Choroid plexus epithelial cell (primary cell): Measurements from ENCODE around the gene GEMIN7.

Experiments used
- DNase-seq: peaks from one replicate; pipeline ENCODE4 v3.0.0-alpha.2; 2010; ENCODE audit warnings: low read depth
- H3K4me3 ChIP-seq: 2 replicates; pipeline ENCODE4 v1.5.1; 2011; ENCODE audit warnings: low read depth, mild to moderate bottlenecking, control low read depth, low read length, moderate library complexity
- CTCF ChIP-seq: conservative IDR thresholded peaks from 2 replicates; pipeline ENCODE4 v1.5.1; 2011; ENCODE audit warnings: low read depth, mild to moderate bottlenecking, control low read depth, inconsistent platforms, low read length, moderate library complexity

GEMIN7 gene, protein sequence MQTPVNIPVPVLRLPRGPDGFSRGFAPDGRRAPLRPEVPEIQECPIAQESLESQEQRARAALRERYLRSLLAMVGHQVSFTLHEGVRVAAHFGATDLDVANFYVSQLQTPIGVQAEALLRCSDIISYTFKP

DNA sequence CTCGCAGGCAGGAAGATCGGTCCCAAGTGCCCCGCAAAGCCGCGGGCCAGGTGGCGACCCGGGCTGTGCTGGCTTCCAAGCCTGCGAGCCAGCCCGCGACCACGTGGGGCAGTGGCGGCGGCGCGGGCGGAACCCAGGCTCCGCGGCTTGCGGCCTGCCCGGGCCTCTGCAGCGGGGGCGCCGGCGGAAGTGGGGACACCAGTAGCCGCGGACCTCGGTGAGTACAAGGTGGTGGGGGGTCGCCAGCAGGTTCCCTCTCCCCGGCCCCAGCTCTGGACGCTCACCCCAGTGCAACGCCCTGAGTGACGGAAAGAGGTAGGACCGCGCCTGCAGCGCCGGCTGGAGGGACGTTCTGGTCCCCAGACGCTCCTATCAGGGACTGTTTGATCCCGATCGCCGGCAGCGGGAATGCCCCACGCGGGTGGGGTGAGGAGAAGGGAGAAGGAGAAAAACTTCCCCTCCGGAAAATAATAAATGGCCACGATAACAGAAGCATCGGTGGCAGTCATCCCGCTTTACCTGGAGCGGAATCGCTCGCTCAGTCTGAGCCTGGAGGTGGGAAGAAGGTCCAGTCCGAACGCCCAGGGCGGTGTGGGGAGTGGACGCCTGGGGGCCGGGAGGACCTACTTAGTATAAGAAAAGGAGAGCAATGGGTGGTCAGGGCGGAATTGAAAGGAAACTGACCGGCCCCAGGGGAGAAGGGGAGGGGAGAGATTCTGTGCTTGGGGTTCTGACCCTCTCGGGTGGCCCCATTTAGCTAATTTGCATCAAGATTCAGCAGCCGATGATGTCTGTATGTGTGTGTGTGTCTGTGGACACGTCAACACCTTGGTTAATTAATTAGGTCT lies at the start of gene GEMIN7:
Gene GEMIN7 (plus strand): TSS at position 198 of the 848 bp plus-strand sequence. CDS start 10,855 bp downstream, outside the sequence.
- peak; percentile 70 for DNase-seq
- TF ChIP-seq CTCF, result peak; percentile 7
- H3K4me3 ChIP-seq, result peak within 1 kb of the TSS; percentile 99

DNA sequence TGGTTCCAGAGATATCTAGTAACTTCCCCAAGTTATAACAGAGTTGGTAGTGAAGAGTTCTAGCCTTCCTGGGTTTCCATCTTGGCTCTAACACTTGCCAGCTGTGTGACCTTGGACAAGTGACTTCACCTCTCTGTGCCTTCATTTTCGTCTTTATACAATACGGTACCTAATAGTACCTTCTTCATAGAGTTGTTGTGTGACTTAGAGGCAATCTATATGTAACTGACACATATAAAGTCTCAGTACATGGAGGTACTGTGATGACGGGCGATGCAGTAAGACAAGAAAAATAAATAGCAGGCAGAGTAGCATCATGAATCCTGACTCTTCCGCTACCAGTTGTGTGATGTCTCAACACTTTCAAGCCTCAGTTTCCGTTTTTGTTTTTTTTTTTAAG lies 48.2 kb upstream of the GEMIN7 start:
- DNase-seq, result no peak
- H3K4me3 ChIP-seq, result no peak overlapping the region
- no peak for TF ChIP-seq CTCF

- H3K4me3 ChIP-seq, result no peak overlapping the region
- DNase-seq, result no peak
- TF ChIP-seq CTCF, result no peak
These were observed 46.6 kb upstream of the GEMIN7 start for GRCh38 chr19:45032421-45032820.

DNA sequence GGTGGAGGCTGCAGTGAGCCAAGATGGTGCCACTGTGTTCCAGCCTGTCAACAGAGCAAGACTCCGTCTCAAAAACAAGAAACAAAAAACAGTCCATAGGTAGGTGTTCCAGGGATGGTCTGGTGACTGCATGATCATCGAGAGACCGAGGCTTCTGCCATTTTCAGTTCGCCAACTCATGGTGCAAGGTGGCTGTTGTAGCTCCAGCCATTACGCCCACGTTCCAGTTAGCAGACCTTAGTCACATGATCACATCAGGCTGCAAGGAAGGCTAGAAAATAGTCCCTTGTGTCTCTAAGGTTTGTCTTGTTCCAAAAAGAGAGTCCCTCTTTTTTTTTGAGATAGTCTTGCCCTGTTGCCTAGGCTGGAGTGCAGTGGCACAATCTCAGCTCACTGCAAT lies 43.3 kb upstream of the GEMIN7 start:
- no peak for TF ChIP-seq CTCF
- no peak overlapping the region for H3K4me3 ChIP-seq
- no peak for DNase-seq

DNA sequence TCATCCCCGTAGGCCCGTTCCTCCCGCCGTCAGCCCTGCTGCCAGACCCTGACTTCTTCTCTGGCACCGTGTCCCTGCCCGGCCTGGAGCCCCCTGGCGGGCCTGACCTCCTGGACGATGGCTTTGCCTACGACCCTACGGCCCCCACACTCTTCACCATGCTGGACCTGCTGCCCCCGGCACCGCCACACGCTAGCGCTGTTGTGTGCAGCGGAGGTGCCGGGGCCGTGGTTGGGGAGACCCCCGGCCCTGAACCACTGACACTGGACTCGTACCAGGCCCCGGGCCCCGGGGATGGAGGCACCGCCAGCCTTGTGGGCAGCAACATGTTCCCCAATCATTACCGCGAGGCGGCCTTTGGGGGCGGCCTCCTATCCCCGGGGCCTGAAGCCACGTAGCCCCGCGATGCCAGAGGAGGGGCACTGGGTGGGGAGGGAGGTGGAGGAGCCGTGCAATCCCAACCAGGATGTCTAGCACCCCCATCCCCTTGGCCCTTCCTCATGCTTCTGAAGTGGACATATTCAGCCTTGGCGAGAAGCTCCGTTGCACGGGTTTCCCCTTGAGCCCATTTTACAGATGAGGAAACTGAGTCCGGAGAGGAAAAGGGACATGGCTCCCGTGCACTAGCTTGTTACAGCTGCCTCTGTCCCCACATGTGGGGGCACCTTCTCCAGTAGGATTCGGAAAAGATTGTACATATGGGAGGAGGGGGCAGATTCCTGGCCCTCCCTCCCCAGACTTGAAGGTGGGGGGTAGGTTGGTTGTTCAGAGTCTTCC lies 41.5 kb upstream of the GEMIN7 start:
- no peak for TF ChIP-seq CTCF
- no peak for DNase-seq
- H3K4me3 ChIP-seq, result no peak overlapping the region

- H3K4me3 ChIP-seq, result peak within 1 kb of the TSS; percentile 98
- peak; percentile 94 for DNase-seq
- TF ChIP-seq CTCF, result peak; percentile 8
These were observed 39.8 kb upstream of the GEMIN7 start, which contains the start of gene CLASRP for GRCh38 chr19:45038931-45039893. Gene CLASRP, plus strand, starts transcription at chr19:45039045. Its CDS starts 1,168 bp downstream, at chr19:45040213.
